A673 (cell line): ENCODE measurements around the gene BCL3. TPM values are rescaled to one million over a fixed set of nuclear protein-coding genes. Genes with fewer than 3 reads are reported as not detected.

Experiments used
- BruUV-seq: library from RNA; stranded (reverse); fragments of 400-500 nt; replicated peaks from 2 replicates; lab custom pipeline; 2021; lab: Mats Ljungman, UMichigan
- CTCF ChIA-PET: fragments of 300-600 bp; sonication (Branson Sonifier 250); formaldehyde crosslinking; loops from one replicate; lab custom pipeline; 2022; ENCODE audit warnings: antibody characterized with exemption; lab: Charles Lee
- POLR2A ChIA-PET: fragments of 300-600 bp; sonication (Branson Sonifier 250); formaldehyde crosslinking; loops from one replicate; lab custom pipeline; 2022; ENCODE audit warnings: antibody characterized with exemption; ENCODE audit not compliant: low non-redundant PET; lab: Charles Lee
- DNase-seq: peaks from one replicate; pipeline ENCODE4 v3.0.0-alpha.2; 2015; ENCODE audit warnings: low spot score
- H3K27ac ChIP-seq: fragments of 200-600 bp; sonication (generic); 2 replicates; pipeline ENCODE4 v1.5.1; 2016; ENCODE audit warnings: mixed run types, low read depth, mild to moderate bottlenecking, mixed read lengths, antibody characterized with exemption, low read length; ENCODE audit not compliant: poor library complexity, severe bottlenecking
- H3K27me3 ChIP-seq: fragments of 200-600 bp; sonication (generic); replicated peaks from 2 replicates; pipeline ENCODE4 v1.6.1; 2017; ENCODE audit warnings: mixed run types, low read depth, mild to moderate bottlenecking, mixed read lengths, antibody characterized with exemption, low read length; ENCODE audit not compliant: insufficient read depth, poor library complexity
- H3K36me3 ChIP-seq: fragments of 200-600 bp; sonication (generic); 2 replicates; pipeline ENCODE4 v1.6.1; 2016; ENCODE audit warnings: mixed run types, mild to moderate bottlenecking, mixed read lengths, antibody characterized with exemption, low read length; ENCODE audit not compliant: insufficient read depth, poor library complexity, severe bottlenecking
- H3K4me1 ChIP-seq: fragments of 200-600 bp; sonication (generic); 2 replicates; pipeline ENCODE4 v1.6.1; 2017; ENCODE audit warnings: mixed run types, mild to moderate bottlenecking, mixed read lengths, antibody characterized with exemption, low read length; ENCODE audit not compliant: insufficient read depth, poor library complexity, severe bottlenecking
- H3K4me3 ChIP-seq: fragments of 200-600 bp; sonication (generic); 2 replicates; pipeline ENCODE4 v1.5.1; 2016; ENCODE audit warnings: low read depth, mixed run types, mild to moderate bottlenecking, mixed read lengths, low read length; ENCODE audit not compliant: poor library complexity, severe bottlenecking
- H3K9me3 ChIP-seq: fragments of 200-600 bp; sonication (generic); 2 replicates; pipeline ENCODE4 v1.6.1; 2016; ENCODE audit warnings: mixed run types, low read depth, mild to moderate bottlenecking, mixed read lengths, antibody characterized with exemption, low read length; ENCODE audit not compliant: poor library complexity, severe bottlenecking
- CTCF ChIP-seq: fragments of 300-800, 200-600 bp; sonication (generic); conservative IDR thresholded peaks from 2 replicates; pipeline ENCODE4 v1.5.1; 2017; ENCODE audit warnings: low read depth, mild to moderate bottlenecking, antibody characterized with exemption, low read length, moderate library complexity, mixed read lengths
- EZH2 ChIP-seq: fragments of 200-600 bp; sonication (generic); IDR thresholded peaks from 2 replicates; pipeline ENCODE4 v1.6.1; 2017; ENCODE audit warnings: borderline replicate concordance, low read depth, mild to moderate bottlenecking, mixed read lengths, antibody characterized with exemption, low read length; ENCODE audit not compliant: poor library complexity, severe bottlenecking
- intact Hi-C: fragments of 100-400 bp; cut with micrococcal nuclease; formaldehyde crosslinking; loops from one replicate; pipeline ENCODE4 v1.10.0; 2022; ENCODE audit not compliant: unreplicated experiment
- total RNA-seq: library from RNA; stranded (reverse); gene quantifications from 2 replicates; pipeline ENCODE4 v1.2.3, GENCODE V29; 2021

Gene BCL3
- total RNA-seq, 1 experiment from 2014 or later = 6.6 TPM

DNA sequence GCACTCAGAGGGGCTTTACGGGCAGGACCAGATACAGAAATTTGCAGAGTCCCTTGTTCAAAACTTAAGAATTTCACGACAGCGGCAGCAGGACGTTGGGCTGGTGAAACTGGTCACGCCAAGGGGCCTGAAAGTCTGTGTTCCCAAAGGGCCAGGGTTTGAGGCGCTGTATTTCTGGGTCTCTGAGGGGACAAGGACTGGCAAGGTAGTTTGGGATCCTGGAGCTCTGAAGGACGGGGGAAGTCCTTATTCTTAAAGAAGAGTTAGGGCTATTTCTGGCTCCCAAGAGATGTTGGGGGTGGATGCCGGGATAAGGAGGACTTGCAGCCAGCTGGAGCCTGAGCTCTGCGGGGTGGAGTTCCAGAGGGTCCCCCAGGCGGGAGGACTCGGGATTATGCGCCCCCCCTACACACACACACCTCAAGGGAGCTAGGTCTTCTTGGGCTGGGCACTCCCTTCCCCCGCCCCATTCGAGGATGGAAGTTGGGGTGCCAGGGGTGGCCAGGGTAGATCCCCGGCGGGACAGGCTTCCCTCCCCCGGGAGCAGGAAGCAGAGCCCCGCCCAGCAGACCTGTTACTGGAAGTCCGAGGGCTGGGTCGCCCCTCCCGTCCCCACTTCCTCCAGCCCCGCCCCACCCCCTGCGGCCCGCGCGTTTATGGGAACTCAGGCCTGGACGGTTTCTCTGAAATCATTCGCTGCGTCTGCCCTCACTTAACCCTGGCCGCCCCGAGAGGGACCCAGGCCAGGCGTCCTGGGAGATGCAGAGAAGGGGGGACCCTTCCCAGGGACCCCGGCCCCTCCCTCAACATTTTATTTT lies 5.6 kb downstream of the BCL3 start:
- intact Hi-C loops = no loop called here
- TF ChIP-seq CTCF = no peak
- no peak for TF ChIP-seq EZH2
- H3K27me3 ChIP-seq = no peaks in the 10 kb centered on the region
- no peaks in the 10 kb centered on the region for H3K9me3 ChIP-seq
- DNase-seq = peak; percentile 50
- no peaks in the 10 kb centered on the region for H3K36me3 ChIP-seq
- CTCF ChIA-PET = interaction anchor here (0.6 kb wide), 2 partner anchors 161 to 722 kb away, joined by 3 read pairs; no protein-coding TSS in a partner anchor
- POLR2A ChIA-PET = interaction anchor here (0.6 kb wide), 1 partner anchor 13 kb away, joined by 5 read pairs; no protein-coding TSS in a partner anchor
- H3K27ac ChIP-seq = peak overlapping the region; percentile 60
- no TSS peak for BruUV-seq
- peak overlapping the region; percentile 29 for H3K4me3 ChIP-seq
- peaks cover 28% of the 10 kb centered on the region for H3K4me1 ChIP-seq

DNA sequence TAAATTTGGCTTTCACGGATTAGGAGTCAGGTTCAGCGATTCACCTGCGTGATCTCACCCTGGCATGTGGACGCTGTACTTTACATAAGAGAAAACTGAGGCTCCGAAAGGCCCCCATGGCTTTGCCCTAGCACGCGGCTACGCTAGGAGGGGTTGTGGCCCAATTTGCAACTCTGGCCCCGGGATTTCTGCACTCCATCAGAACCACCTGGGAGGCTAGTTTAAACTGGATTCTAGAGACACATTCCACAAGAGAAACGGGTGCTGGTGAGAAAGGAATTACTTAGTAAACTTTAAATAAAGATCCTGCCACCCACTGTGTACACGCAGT lies 6.2 kb downstream of the BCL3 start:
- no peaks in the 10 kb centered on the region for H3K27me3 ChIP-seq
- no peak for TF ChIP-seq EZH2
- no peak for TF ChIP-seq CTCF
- BruUV-seq = no TSS peak
- H3K27ac ChIP-seq = peak overlapping the region; percentile 60
- H3K36me3 ChIP-seq = no peaks in the 10 kb centered on the region
- peaks cover 27% of the 10 kb centered on the region for H3K4me1 ChIP-seq
- no peak for DNase-seq
- H3K9me3 ChIP-seq = no peaks in the 10 kb centered on the region
- ChIA-PET CTCF (interaction anchor here (0.6 kb wide), 1 partner anchor 160 kb away, joined by 3 read pairs; no protein-coding TSS in a partner anchor), POLR2A (interaction anchor here (0.6 kb wide), 1 partner anchor 12 kb away, joined by 5 read pairs; no protein-coding TSS in a partner anchor)
- H3K4me3 ChIP-seq = peak overlapping the region; percentile 29
- intact Hi-C loops = no loop called here

- ChIA-PET CTCF (no interaction called here), POLR2A (interaction anchor here (0.6 kb wide), 1 partner anchor 16 kb away, joined by 4 read pairs; no protein-coding TSS in a partner anchor)
- H3K4me1 ChIP-seq = peaks cover 27% of the 10 kb centered on the region
- intact Hi-C loops = no loop called here
- H3K27ac ChIP-seq = no peak overlapping the region
- TF ChIP-seq EZH2 (no peak), CTCF (no peak)
- no peak overlapping the region for H3K4me3 ChIP-seq
- H3K27me3 ChIP-seq = no peaks in the 10 kb centered on the region
- no TSS peak for BruUV-seq
- no peak for DNase-seq
- H3K9me3 ChIP-seq = no peaks in the 10 kb centered on the region
- no peaks in the 10 kb centered on the region for H3K36me3 ChIP-seq
Measured at GRCh38 chr19:44755219-44755618, 6.7 kb downstream of the BCL3 start.
